Brain microvascular endothelial cell (primary cell): ENCODE data around the gene LEMD1.

Experiments
- DNase-seq: peaks from one replicate; pipeline ENCODE4 v3.0.0-alpha.2; 2020
- H3K27ac ChIP-seq: fragments of 250-450 bp; sonication (Bioruptor Pico); 2 replicates; pipeline ENCODE4 v1.5.1; 2020; ENCODE audit warnings: mild to moderate bottlenecking, moderate library complexity
- H3K27me3 ChIP-seq: fragments of 250-450 bp; sonication (Bioruptor Pico); replicated peaks from 2 replicates; pipeline ENCODE4 v1.5.1; 2020; ENCODE audit warnings: mild to moderate bottlenecking
- H3K36me3 ChIP-seq: fragments of 250-450 bp; sonication (Bioruptor Pico); replicated peaks from 2 replicates; pipeline ENCODE4 v1.5.1; 2020; ENCODE audit warnings: mild to moderate bottlenecking
- H3K4me3 ChIP-seq: 2 replicates; pipeline ENCODE4 v1.5.1; 2011; ENCODE audit warnings: low read depth, mild to moderate bottlenecking, control low read depth, low read length, moderate library complexity
- in situ Hi-C: cut with HindIII; loops from 2 replicates; pipeline ENCODE4 v1.10.0; 2017; ENCODE audit warnings: low sequenced_read_pairs, low pct_ligation_motif_present
- TF ChIP-seq, protein P1 (sequence below): IDR thresholded peaks from 2 replicates; pipeline ENCODE4 v1.5.1; 2011; ENCODE audit warnings: low read depth, mild to moderate bottlenecking, moderate library complexity, low read length, control low read depth, inconsistent platforms; ENCODE audit errors: missing control alignments

LEMD1 gene

DNA sequence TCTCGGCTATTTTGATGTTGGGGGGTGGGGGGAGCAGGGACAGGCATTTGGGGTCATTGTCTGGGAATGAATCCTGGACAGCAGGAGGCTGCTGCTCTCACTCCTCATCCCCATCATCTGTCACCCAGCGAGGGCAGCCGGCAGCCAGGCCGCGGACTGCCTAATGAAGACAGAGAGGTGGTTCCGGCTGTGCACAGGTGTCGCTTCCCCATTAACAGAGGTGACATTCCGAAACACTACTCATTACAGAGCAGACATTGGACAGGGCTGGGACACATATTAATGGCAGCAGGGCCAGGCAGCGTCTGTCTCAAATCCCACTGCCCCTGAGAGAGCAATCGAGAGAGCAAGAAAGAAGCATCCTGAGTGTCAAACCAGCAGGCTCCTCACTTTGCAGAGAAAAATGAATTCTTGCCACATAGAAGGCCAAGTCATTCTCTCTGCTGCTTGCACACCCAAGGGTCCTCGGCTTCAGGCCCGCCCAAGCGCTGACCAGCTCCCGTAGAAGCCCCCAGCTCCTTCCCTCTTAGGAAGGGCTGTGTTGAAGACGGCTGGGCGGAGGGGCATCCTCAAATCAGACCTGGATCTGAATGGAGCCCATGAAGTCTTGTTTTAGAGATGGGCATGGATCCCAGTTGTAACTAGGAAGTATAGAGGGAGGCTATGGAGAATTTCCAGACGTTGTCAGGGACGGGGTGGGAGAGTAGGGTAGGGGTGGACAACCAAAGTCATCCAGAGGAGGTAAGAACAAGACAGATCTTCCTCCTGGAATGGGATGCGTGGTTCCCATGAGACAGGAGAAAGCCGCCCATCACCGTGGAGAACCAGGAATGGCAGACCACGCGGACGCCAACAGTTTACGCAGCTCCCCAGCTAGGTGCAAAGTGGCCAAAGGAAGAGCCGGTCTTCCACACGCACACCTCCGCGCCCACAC, 8.2 kb upstream of the LEMD1 start:
- H3K4me3 ChIP-seq: peak overlapping the region; percentile 55
- in situ Hi-C loops: no loop called here
- no peaks in the 10 kb centered on the region for H3K36me3 ChIP-seq
- TF ChIP-seq, protein P1, sequence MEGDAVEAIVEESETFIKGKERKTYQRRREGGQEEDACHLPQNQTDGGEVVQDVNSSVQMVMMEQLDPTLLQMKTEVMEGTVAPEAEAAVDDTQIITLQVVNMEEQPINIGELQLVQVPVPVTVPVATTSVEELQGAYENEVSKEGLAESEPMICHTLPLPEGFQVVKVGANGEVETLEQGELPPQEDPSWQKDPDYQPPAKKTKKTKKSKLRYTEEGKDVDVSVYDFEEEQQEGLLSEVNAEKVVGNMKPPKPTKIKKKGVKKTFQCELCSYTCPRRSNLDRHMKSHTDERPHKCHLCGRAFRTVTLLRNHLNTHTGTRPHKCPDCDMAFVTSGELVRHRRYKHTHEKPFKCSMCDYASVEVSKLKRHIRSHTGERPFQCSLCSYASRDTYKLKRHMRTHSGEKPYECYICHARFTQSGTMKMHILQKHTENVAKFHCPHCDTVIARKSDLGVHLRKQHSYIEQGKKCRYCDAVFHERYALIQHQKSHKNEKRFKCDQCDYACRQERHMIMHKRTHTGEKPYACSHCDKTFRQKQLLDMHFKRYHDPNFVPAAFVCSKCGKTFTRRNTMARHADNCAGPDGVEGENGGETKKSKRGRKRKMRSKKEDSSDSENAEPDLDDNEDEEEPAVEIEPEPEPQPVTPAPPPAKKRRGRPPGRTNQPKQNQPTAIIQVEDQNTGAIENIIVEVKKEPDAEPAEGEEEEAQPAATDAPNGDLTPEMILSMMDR: no peak
- no peak overlapping the region for H3K27ac ChIP-seq
- H3K27me3 ChIP-seq: peaks cover 31% of the 10 kb centered on the region
- DNase-seq: no peak

DNA sequence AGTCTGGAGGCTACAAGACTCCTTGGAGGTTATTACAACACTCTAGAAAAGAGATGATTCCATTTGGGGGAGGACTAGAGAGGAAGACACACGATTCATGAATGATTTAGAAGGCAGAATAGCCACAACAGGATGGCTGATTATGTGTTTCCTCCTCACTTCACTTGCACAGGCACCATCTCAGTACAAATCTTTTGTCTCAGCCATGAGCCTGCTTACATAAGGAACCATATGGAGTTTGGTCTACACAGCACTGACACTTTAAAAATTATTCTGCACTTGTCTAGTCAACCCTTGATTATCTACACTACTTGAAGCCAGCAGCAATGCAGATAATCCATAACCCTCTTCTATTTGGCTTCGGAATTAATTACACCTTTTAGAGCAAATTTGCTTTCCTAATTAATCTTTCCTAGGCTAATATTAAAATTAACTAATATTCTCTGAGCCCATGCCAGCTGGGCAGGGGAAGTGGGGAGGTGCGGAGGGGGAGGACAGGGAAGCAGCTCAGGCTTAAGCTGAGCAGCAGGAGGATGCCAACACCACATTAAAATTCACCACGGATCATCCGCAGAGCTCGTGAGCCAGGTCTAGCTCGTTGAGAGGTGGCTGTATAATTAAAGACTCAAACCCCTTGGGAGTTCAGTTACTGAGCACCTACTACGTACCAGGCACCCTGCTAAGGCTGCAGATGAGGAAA, 3.2 kb upstream of the LEMD1 start:
- H3K36me3 ChIP-seq: no peaks in the 10 kb centered on the region
- TF ChIP-seq, protein P1: no peak
- H3K27ac ChIP-seq: no peak overlapping the region
- no peak for DNase-seq
- no peak overlapping the region for H3K4me3 ChIP-seq
- in situ Hi-C loops: no loop called here
- peaks cover 38% of the 10 kb centered on the region for H3K27me3 ChIP-seq

DNA sequence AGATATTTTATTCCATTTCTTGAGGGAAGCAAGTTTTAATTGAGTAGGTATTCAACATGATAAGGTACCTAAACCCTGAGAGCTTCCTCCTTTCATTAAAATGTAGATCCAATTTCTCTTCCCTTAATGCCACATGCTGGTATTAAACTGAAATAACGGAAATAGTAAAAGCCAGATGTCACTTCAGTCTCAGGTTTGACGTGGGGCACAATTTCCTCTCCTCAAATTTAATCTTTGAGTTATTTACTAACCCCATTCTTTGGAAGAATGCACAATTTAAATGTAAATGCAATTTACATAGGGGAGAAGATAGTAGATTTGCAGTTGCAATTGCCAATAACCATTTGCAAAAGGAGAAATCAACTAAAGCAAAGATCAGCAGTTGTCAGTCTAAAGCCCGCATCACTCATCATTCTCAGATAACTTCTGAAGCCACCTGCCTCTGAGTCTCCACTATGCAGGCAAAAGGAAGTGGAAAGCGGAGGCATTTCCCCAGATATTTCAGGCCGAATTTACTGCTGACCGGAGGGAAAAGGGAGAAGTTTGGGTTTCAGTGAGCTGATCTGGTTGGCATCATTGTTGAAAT, 2.1 kb upstream of the LEMD1 start:
- TF ChIP-seq, protein P1: no peak
- H3K4me3 ChIP-seq: no peak overlapping the region

GRCh38 chr1:205422993-205423642, 1.3 kb upstream of the LEMD1 start:
- no peak for DNase-seq
- TF ChIP-seq, protein P1: no peak
- peaks cover 38% of the 10 kb centered on the region for H3K27me3 ChIP-seq
- no peak overlapping the region for H3K4me3 ChIP-seq
- in situ Hi-C loops: no loop called here
- H3K36me3 ChIP-seq: no peaks in the 10 kb centered on the region
- H3K27ac ChIP-seq: no peak overlapping the region

More for the DNA sequence above, 2.1 kb upstream of the LEMD1 start:
- Histone ChIP-seq H3K27ac (no peak overlapping the region), H3K36me3 (no peaks in the 10 kb centered on the region), H3K27me3 (peaks cover 38% of the 10 kb centered on the region)
- in situ Hi-C loops: no loop called here
- no peak for DNase-seq

- in situ Hi-C loops: no loop called here
- Histone ChIP-seq H3K36me3 (no peaks in the 10 kb centered on the region), H3K27me3 (peaks cover 30% of the 10 kb centered on the region), H3K27ac (no peak overlapping the region), H3K4me3 (no peak overlapping the region)
- TF ChIP-seq, protein P1: no peak
- DNase-seq: no peak
Observed at GRCh38 chr1:205420938-205421337, 918 bp downstream of the LEMD1 start.
